ENCODE measurements around the gene ST8SIA6.
"Not testable (repeated sequence)": the region's sequence is repeated elsewhere in the genome, so short reads cannot be mapped to it uniquely, and the experiment has no call there.

Gene ST8SIA6

GRCh38 chr10:17460756-17461155 is 6.4 kb upstream of the ST8SIA6 start:
- no peak for DNase-seq (ENCODE audit: extremely low read depth in 1 of 2, low read depth in 1 of 2)

- no peak for DNase-seq (ENCODE audit: extremely low read depth in 1 of 2, low read depth in 1 of 2)
These were observed 2.7 kb upstream of the ST8SIA6 start for GRCh38 chr10:17457083-17457482.

DNA sequence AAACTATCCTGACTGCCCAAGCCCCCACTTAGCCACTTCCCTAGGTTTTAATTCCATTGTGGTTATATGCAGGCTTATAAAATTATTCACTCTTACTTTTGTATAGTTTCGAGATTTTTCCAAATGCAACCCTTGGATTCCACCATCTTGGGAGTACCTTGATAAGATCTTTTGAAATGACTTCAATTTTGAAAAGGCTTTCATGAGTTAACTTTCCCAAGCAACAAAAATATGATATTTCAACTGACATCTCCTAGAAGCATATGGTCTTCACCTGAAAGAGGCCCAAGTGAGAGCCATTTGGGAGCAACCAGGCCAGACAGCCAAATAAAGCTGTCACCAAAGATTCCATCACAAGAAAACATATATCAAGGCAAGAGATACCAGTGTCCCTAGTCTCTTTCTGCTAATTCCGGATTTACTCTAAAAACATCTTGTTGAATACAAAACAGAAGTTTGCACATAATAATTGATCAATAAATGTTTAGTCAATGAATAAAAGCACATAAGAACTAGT is 1.7 kb upstream of the ST8SIA6 start:
- DNase-seq (ENCODE audit: extremely low read depth in 1 of 2, low read depth in 1 of 2), result no peak

DNA sequence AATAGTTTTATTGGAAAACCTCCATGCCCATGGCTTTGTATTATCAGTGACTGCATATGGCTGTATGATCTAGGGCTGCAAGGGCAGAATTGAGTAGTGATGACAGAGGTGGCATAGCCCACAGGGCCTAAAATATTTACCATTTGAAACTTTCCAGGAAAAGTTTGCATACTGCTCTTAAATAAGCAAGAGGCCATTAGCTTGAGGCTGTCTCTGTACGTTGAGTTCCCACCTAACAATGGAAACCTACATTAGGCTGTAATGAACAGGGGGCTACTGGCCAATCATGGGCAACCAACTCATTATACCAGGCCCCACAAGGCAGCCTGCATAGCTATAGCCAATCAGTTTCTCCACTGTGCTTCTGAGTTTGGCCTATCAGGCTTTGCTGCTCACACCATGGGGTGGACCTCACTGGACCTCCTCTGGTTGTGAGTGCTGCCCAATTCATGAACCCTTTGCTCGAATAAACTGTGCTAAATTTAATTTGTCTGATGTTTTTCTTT is 673 bp upstream of the ST8SIA6 start:
- DNase-seq (ENCODE audit: extremely low read depth in 1 of 2, low read depth in 1 of 2), result no peak

GRCh38 chr10:17453373-17454091 is 863 bp downstream of the ST8SIA6 start:
- DNase-seq (ENCODE audit: extremely low read depth in 1 of 2, low read depth in 1 of 2), result peak in 1 of 2 donors; percentile 11

- no peak for DNase-seq (ENCODE audit: extremely low read depth in 1 of 2, low read depth in 1 of 2)
These were observed 1.4 kb downstream of the ST8SIA6 start for GRCh38 chr10:17453035-17453372.

DNA sequence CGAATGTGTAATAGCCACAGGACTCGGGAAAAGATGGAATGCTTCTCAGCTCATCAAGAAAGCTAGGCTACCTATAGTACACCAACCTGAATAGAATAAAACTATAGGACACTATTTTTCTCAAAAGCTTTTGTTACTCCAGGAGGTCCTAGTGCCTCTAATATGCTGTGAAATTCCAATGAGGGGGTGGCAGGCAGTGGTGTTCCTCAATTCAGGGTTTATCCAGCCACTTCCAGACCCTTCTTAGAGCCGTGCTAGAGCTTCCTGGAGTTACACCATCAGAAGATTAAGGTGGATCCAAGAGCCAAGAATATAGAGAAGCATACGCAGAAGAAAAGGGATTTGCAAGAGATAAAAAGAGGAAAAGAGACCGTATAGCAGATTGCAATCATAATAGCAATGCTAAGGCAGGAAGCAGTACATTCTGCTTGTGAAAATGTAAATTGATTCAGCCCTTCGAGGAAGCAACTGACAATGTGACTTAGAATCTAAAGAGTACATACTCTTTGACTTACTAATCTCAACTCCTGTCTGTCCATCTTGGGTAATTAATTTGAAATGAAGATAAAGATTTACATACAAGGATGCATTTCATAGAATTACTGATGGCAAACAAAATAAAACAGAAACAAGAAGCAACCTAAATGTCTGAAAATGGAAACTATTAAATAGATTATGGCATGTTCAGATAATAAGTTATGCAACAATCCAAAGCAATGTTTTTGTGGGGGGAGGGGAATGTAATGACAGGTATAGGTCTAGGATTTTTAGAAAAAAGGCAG is 2.1 kb downstream of the ST8SIA6 start:
- DNase-seq (ENCODE audit: extremely low read depth in 1 of 2, low read depth in 1 of 2), result no peak

- DNase-seq (ENCODE audit: extremely low read depth in 1 of 2, low read depth in 1 of 2), result no peak
These were observed 4.4 kb downstream of the ST8SIA6 start for GRCh38 chr10:17450024-17450423.

DNA sequence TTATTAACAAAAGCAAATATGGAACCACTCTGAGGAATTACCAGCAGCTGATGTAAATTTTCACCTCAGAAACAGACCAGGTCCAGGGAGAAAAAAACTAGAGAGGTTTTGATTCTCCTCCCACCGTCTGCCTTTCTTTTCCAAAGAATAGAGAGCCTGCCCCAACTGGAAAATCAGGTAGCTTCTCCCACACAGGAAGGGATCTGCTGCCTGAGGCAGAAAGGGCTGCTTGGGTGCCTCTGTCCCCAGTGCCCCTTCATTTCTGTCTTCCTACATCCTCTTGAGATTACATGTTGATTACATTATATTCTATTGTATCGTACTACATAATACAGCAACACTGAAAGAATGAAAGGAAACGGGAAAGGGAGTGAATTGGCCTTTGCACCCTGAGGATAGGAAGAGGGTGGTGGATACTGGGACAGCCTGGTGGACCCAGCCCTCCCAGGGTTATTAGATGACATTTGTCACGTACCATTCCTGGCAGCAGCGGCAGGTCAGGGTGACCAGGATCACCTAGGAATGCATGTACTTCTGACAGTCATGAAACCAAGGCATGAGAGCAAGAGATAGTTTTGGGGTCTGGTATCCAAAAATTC is 8.9 kb downstream of the ST8SIA6 start:
- no peak for DNase-seq (ENCODE audit: extremely low read depth in 1 of 2, low read depth in 1 of 2)

DNA sequence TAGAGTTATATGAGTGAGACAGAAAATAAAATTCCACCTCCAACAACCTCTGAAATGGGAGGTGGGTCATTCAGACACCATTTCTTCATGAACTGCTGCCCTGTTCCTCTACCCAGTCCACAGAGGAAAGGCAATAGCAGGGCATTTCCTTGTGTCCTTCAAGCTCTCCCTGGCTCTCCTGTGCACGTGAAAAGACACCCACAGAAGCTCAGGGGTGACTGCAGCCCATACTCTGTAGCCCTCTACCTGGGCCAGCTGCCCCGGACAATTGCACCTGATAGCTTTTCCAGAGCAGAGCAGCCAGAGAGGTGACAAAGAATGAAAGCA is 10.0 kb downstream of the ST8SIA6 start:
- DNase-seq (ENCODE audit: extremely low read depth in 1 of 2, low read depth in 1 of 2), result no peak

DNA sequence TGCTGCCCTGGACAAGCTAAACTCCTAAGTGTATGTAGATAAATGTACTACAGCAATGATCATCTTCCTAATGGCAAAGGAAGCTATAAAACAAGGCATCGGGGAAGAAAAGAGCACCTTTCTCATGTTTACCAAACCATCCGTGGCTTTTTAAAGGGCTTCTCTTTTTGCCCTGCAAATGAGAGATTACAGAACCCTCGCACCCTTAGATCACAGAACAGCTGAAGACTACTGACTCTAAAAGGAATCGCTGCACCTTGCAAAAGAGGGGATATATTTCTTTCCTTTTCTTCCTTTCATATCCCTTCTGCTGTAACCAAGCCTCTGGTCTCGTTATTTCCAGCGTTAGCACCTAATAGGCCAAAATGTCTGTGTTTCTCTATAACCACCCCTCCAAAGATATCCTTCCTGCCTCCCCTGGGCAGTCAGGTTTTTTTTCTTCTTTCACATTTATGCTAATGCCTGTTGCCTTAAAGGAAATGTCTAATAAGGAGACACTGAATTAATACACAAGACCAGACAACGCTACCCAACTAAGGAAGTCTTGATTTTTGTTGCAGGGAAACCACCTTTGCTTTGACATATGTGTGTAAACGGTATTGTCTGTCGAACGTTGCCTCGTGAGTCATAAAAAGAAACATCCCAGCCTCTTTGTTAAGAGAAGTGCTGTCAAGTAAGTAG is 10.5 kb downstream of the ST8SIA6 start:
- DNase-seq (ENCODE audit: extremely low read depth in 1 of 2, low read depth in 1 of 2), result no peak

GRCh38 chr10:17438583-17438982 is 15.8 kb downstream of the ST8SIA6 start:
- no peak for DNase-seq (ENCODE audit: extremely low read depth in 1 of 2, low read depth in 1 of 2)

GRCh38 chr10:17436578-17436977 is 17.8 kb downstream of the ST8SIA6 start:
- DNase-seq (ENCODE audit: extremely low read depth in 1 of 2, low read depth in 1 of 2), result not testable (repeated sequence)

GRCh38 chr10:17435953-17436352 is 18.4 kb downstream of the ST8SIA6 start:
- DNase-seq (ENCODE audit: extremely low read depth in 1 of 2, low read depth in 1 of 2), result no peak

GRCh38 chr10:17435187-17435586 is 19.2 kb downstream of the ST8SIA6 start:
- DNase-seq (ENCODE audit: extremely low read depth in 1 of 2, low read depth in 1 of 2), result no peak

DNA sequence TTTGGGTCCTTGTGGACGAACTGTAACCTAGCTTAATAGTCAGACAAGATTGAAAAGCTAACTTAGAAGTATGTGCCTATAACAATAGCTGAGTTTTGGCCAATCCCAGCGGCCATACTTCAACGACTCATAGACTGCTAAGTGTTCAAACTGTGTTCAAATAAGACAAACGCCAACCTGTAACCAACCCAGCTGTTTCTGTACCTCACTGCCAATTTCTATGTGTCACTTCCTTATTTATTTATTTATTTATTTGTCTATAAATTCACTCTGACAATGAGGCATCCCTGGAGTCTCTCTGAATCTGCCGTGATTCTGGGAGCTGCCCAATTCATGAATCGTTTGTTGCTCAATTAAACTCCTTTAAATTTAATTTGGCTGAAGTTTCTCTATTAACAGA is 21.7 kb downstream of the ST8SIA6 start:
- no peak for DNase-seq (ENCODE audit: extremely low read depth in 1 of 2, low read depth in 1 of 2)

GRCh38 chr10:17431871-17432311 is 22.5 kb downstream of the ST8SIA6 start:
- DNase-seq (ENCODE audit: extremely low read depth in 1 of 2, low read depth in 1 of 2), result no peak

GRCh38 chr10:17430647-17431355 is 23.6 kb downstream of the ST8SIA6 start:
- DNase-seq (ENCODE audit: extremely low read depth in 1 of 2, low read depth in 1 of 2), result peak; percentile 21 to 43

GRCh38 chr10:17429490-17429889 is 24.9 kb downstream of the ST8SIA6 start:
- DNase-seq (ENCODE audit: extremely low read depth in 1 of 2, low read depth in 1 of 2), result no peak

GRCh38 chr10:17428351-17429097 is 25.9 kb downstream of the ST8SIA6 start:
- DNase-seq (ENCODE audit: extremely low read depth in 1 of 2, low read depth in 1 of 2), result peak; percentile 12 to 50

Measured in activated CD8-positive, alpha-beta memory T cell treated with anti-CD3 and anti-CD28 coated beads for 1 hour (primary cell).